Measurements from ENCODE around the gene ZNG1A.
A peak's percentile ranks its signal among the peaks of the same experiment; 100 is the strongest.
"Not testable (repeated sequence)": the region's sequence is repeated elsewhere in the genome, so short reads cannot be mapped to it uniquely, and the experiment has no call there.

Gene ZNG1A

DNA sequence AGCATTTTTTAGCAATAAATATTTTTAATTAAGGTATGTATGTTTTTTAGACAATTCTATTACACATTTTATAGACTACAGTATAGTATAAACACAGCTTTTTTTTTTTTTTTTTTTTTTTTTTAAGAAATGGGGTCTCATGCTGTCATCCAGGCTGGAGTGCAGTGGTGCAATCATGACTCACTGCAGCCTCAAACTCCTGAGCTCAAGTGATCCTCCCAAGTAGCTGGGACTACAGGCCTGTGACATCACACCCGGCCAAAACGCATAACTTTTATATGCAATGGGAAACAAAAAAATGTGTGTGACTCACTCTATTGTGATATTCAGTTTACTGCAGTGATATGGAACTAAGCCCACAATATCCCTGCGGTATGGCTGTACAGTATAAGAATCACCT, 9.1 kb downstream of the ZNG1A start:
- not testable (repeated sequence) for DNase-seq

DNA sequence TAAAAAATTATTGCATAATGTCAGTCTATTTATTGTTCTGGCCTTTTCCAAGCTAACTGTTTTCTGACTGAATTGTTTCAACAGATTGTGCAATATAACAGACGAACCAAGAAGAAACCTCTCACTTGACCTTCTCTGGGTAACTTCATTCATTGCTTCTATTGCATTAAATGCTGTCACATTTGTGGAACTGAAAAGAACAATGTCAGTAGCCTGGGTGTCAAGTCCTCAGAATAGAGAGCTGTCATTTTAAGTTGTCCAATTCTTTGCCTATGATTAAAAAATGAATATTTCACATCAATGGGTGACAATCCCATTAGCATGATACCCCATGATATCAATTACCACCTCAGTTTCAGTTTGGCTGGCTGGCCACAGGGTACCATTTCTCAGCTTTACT, 19.0 kb downstream of the ZNG1A start:
- DNase-seq = not testable (repeated sequence)

DNA sequence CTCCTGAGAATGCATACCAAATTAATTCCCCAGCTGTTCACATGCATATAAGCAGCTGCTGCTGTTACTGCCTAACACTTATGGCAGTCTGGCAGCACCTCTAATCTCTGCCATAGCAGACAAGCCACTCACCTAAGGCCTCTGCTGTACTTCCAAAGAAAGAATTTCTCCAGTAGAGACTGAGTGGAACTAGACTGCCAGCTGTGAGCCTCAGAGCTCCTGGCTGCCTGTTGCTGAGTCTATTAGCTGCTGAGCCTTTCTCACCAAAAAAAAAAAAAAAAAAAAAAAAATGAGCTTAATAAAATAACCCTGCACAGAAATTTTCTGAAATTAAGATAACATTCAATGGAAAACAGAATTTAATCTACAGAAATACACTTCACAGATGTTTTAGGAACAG, 27.7 kb downstream of the ZNG1A start:
- DNase-seq = not testable (repeated sequence)

DNA sequence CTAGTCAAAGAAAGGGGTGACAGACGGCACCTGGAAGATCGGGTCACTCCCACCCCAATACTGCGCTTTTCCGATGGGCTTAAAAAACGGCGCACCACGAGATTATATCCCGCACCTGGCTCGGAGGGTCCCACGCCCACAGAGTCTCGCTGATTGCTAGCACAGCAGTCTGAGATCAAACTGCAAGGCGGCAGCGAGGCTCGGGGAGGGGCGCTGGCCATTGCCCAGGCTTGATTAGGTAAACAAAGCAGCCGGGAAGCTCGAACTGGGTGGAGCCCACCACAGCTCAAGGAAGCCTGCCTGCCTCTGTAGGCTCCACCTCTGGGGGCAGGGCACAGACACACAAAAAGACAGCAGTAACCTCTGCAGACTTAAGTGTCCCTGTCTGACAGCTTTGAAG, 39.0 kb downstream of the ZNG1A start:
- DNase-seq = not testable (repeated sequence)

DNA sequence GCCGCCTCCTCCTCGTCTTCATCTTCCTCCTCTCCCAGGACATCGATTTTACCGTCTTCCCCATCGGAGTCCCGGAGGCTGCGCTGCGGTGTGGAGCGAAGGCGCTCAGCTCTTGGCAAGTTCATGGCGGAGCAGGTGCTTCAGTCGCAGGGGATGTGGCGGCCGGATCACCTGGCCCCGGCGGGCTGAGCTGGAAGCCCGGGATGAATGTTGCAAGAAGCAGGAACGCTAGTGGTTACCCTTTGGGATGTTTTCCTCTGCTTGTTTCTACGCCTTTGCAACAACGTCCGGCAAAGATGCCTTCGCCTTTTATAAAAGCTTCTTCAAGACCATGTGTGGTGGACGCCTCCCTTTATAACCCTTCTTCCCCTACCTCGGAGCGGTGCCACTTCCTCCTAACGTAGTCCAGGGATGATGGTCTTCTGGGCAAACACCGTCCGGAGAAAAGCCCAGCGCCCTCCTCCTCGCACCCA, 60.8 kb downstream of the ZNG1A start, which contains the start of gene FOXD4:
Gene FOXD4, minus strand, starts transcription at position 423 of the 473 bp plus-strand sequence. Its CDS starts 298 bp downstream, at position 125.
- DNase-seq = not testable (repeated sequence)

DNA sequence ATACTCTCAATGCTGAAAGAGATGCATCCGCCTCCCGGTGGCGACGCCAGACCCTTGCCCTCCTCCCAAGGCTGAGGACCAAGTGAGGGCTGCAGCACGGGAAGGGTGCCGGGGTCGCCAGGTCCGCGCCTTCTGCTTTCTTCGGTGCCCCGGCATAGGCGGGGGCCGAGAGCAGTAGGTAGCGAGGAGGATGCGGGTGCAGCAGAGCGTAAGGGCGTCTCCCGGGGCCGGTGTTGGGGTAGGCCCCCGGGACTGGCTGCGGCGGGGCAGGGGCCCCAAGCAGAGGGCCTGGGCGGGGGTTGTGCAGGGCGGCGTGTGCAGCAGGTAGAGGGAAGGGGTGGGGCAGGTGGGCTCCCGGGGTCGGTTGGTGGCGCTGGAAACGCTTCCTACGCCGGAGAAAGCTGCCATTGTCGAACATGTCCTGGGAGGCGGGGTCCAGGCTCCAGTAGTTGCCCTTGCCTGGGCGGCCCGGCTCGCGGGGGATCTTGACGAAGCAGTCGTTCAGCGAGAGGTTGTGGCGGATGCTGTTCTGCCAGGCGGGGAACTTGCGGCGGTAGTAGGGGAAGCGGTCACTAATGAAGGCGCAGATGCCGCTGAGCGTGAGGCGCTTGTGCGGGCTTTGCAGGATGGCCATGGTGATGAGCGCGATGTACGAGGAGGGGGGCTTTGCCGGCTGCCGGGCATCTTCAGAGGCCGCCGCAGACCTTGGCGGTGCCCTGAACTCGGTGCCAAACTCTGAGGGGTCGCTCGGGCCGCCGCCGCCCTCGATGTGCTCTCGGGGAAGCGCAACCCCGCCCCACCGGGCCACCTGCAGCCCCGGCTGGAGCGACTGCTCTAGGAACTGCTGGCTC, 61.5 kb downstream of the ZNG1A start:
- DNase-seq = peak in 2 of 5 donors; percentile 6 to 29

DNA sequence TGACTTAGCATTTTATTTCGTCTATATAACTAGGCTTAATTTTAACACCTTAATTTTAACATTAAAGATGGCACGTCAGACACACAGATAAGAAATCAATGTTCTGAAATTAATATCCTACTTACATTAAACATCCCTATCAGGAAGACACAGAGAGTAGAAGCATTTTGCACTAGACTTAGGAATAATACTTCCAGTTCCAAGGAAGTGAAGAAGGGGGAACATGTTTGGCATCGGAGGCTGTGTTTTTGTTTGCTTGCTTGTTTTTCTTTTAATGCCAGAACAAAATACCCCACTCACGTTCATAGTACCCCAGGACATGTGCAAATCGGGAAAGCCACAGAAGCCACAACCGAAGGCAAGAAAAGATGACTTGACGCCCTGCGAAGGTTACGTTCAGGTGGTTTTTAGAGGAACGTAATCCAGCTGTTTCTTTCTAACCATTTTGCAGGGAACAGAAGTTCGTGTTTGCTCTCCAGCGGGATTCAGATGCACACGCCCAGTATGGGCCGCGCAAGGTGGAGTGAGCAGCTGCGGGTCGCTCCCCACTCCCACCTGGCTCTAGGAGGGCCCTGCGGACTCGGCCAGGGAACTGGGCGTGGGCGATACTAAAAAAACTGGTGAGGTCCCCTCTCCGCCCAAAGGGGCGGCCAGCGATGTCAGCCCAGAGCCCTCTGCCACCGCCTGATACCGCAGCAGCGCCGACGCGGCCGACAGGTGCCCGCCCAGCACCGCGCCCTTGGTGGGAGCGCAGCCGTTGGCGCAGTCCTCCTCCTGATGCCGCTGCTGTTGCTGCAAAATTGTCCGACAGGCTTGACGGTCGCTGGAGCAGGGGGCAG, 62.4 kb downstream of the ZNG1A start:
- not testable (repeated sequence) for DNase-seq

DNA sequence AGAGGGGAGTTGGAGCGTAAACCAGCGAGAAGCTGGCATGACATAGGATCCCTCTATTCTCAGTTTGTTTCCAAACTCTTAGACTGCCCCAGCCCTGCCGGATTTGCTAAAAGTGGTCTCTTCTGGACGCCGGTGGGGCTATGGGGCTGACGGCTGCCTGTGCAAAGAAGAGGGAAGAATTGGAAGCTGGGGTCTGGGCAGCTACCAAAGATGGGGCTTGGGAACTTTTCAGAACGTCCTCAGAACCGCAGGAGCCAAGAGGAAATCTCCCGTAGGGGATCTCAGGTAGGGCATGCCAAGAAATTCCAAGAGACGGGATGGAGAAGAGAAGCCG, 63.8 kb downstream of the ZNG1A start:
- DNase-seq = not testable (repeated sequence)

DNA sequence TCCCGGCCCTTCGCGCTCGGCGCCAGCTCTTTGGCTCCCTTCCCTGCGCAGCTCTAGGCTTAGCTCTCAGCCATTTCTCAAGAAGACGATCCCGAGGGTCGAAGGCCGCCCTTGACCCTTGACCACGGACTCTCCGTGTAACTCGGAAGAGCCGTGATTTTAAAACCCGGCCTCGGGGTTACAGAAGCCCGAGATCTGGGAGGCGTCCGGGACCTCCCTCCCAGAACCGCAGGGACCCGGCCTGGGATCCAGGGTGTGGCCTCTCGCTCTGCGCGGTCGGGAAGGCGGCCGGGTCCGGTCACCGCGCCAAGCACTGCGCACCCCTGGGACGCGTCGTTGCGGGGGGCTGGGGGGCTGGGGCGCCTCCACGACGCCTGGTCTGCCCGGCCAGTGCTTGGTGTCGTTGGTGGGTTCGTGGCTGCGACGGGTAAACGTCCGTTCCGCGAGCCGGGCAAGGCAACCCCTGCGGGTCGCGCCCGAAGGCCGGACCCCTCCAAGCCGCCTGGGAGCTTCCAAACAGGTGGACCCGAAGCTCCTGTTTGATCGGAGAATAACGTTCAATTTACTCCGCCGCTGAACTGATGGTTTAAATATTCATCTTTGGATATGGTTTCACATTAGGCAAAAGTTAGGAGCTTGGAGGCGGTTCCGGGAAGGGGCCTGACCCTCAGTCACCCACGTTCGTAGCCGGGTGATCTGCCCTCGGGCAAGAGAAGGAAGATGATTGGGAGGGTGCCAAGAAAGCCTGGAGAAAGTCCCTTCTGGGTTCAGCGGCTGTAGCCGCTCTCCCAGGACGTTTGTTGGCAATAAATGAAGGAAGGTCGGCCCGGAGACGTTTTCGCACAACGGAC, 64.4 kb downstream of the ZNG1A start:
- DNase-seq = not testable (repeated sequence)

DNA sequence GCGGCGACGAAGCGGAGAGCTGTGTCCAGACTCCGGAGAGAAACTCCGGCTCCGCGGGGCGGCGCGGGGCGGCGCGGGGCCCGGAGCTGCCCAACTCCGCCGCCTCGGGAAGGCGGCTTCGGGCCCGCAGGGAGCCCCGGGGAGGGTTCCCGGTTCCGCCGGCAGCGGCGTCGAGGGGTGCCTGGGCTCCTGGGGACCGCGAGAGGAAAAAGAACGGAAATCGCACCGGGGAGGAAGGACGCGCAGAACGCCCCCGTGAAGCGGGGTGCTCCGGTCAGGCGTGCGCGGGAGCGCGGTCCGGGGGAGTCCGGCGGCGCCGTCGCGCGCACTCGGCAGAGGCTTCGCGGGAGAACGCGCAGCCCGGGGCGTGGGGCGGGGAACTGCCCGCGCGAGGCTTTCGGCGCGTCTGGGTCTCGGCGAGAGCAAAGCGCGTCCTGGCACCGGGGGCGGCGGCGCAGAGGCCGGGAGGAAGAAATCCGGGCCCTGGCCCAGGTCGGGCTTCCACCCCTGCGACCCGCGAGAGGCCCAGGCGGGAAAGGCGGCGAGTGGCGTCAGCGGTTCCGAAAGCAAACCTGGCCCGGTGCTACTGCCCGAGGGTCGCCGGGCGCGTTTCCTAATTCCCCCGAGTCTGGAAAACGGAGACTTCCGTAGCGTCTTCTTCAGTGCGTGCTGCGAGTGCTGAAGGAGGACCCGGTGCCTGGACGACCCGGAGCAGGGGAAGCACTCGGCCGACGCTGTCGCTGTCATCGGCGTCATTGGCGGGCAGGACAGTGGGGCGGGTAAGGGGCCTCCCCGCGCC, 65.2 kb downstream of the ZNG1A start:
- peak in 2 of 5 donors; percentile 12 to 42 for DNase-seq

DNA sequence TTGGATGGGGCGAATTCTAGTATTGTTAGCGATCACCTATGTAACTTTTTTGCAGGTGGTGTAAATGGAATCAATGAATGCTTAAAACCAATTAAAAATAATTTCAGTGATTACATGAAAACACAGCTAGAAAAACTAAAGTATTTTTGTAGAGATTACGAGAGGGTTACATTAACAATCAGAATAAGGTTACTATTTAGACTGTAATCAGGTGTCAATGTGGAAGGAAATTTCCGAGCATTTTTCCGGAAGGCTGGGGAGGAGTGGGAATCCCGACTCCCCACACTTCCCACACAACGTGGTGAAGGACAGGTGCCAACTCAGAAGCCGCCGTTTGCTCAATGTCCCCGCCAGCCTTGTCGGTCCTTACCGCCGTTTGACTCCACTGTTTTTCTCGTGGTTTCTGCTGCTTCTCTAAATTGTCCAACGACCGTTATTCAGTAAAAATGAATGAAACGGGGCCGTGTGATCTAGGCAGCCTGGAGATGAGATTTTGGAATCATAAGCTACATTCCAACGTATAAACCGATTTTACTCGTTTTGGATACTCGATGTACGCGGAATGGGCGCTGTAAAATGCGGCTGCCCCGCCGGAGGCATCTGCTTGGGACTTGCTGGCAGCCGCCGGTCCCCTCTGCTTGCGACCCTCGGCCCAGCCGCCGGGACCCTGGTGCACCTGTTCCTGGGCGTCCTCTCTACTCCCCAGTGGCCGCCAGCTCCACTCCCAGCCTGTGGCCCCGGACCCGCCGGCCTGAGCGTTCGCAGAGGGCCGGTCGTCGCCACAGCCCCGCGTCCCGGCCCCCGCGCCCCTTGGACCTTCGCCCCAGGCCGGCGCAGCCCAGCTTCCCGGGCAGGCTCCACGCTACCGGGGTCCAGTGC, 66.0 kb downstream of the ZNG1A start:
- DNase-seq = not testable (repeated sequence)

DNA sequence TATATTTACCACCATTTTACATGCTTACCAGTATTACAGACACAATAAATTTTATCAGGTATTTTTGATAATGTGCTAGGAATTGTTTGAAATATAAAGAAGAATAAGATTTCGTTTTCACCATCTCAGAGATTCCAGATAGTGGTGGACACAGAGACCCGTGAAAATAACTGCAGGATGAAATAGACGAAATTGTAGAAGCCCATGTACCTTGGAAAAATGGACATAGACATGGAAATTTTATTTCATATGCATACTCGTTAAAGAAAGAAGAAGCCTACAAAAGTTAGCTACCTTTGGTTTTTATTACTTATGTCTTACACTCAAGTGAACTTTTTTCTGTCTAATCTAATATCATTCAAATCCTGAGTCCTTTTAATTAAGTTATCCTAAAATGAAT, 68.2 kb downstream of the ZNG1A start:
- DNase-seq = not testable (repeated sequence)

DNA sequence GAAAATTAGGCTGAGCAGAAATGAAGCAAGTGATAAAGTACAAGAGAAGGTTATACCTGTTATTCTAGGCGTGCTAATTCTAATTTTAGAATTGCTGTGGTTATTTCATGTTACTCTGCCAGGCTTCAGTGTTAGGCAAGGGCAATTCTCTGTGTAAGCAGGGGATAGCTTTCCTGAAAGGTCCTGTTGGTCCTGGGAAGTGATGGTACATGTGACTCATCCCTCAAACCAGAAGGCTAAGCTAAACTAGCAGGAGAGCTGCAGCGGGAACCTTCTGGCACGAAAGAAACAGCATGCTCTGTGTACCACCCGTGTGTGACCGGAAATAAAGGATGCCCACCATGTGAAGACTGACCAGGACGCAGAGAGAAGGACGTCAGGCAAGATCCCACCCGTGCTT, 69.3 kb downstream of the ZNG1A start:
- not testable (repeated sequence) for DNase-seq

DNA sequence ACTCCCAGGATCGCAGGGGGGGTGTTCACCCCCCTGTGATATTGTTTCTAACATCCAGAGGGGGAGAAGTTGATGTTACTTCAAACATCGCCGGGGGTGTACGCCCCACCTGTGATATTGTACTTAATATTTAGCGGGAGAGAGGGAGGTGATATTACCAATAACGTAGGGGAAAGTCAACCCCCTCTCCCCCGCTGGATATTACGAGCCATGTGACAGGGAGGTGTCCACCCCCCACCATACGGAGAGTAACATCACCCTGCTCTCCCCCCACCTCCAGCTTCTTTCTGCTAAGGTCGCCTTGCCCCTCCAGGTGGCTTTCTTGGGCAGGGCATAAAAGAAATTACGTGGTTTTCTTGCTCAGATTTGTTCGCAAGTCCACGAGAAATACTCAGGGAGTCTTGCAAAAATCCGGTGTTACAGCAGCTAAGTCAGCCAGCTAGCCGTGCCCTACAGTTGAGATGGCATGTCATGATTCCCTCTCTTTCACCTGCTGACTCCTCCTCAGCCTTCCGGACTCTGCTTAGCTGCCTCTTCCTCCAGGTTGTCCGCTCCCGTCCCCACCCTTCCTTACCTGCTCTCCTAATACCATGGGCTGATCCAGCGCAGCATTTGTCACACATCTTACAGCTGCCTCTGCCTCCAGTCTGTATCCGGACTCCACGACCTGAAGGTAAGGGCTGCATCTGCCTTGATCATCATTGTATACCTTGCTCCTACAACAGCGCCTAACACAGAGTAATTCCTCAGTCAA, 69.9 kb downstream of the ZNG1A start:
- not testable (repeated sequence) for DNase-seq

DNA sequence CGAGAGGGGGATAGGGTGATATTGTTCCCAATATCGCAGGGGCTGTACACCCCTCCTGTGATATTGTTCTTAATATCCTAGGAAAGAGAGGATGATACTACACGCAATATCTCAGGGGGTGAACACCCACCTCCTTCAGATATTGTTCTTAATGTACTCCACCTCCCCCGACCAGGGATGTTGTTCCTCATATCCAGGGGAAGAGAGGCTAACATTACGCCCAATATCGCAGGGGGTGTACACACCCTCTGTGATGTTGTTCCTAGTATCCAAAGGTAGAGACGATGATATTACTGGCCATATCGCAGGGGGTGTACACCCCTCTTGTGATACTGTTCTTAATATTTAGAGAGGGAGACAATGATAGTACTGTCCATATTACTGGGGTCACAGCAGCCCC, 72.9 kb downstream of the ZNG1A start:
- not testable (repeated sequence) for DNase-seq

DNA sequence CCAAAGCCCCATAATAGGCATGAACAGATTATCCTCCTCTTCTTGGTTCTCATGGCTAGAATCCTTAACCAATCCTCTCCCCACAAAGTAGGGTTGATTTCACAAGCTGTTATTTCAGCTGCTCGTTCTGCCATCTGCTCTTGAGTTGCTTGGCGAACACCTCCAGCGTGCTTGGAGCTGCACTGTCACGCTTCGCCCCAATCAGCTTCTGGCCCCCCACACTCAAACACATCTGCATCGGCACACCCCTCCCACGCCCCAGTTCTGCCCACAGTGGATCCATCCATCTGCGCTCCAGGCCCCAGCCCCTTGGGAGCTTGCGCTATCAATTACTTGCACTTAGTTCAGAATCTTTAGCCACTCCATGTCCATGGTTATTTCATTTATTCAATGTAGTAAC, 78.4 kb downstream of the ZNG1A start:
- DNase-seq = not testable (repeated sequence)

DNA sequence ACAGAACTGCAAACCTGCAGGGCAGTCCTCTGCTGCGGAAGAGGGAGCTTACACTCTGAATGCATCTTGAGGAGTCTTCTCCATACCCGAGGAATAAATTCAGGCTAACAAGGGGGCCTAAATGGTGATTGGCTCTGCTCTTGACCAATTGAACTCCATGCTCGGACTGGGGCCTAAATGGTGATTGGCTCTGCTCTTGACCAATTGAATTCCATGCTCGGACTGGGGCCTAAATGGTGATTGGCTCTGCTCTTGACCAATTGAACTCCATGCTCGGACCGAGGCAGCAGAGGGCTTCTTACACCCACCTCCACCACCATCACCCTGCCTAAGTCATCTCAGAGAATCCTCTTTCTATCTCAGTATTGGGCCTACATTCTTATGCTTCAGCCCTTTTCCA, 79.0 kb downstream of the ZNG1A start:
- DNase-seq = not testable (repeated sequence)

DNA sequence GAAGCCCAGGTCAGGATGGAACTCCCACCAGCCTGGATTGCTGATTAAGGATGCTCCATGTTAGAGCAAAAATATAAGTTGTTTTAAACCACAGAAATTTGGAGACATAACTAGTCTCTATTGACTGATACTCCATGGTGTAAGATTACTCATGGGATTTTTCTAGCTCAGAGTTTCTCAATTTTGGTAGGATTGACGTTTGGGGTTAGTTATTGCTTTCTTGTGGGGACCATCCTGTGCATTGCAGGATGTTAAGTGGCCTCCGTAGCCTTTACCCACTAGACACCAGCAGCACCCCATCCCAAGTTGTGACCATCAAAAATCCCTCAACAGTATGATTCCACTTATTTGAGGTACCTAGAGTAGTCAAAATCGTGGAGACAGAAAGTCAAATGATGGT, 80.1 kb downstream of the ZNG1A start:
- DNase-seq = not testable (repeated sequence)

DNA sequence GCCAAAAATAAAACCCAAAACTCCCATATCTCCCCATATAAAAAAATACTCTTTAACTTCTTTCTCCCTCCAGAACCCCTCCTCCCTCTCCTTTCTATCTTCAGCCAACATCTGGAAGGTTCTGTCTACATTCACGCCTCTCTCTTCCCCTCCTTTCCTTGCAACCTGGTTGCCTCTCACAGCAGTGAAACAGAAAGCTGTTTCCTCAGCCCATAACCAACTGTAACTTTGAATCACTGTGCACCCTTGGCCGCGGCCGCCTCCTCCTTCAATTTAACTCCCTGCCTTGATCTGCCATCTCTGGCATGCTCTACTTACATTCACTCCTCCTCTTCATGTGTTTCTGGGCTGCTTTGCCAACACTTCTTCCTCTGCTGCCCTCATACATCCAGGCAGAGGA, 83.9 kb downstream of the ZNG1A start:
- DNase-seq = not testable (repeated sequence)

DNA sequence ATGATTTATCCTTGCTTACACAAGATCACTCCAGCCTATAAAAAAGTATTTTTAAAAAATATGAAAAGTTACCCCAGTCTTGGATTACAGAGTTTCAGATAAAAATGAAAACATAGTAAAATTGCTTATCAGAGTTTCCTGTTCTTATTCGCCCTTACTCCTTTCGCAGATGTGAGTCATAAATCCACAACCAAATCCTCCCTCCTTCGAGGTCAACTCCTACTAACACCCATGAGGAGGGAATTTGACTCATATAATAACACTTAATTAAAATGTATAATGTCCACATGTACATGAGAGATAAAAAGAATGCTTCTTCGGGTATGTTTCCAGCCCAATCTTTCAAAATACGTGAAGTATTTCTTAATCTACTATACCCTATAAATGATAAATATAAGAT, 84.5 kb downstream of the ZNG1A start:
- not testable (repeated sequence) for DNase-seq
